Astrocyte of the spinal cord (primary cell): ENCODE data around the gene RAB11FIP4.
"Not testable (repeated sequence)": the region's sequence is repeated elsewhere in the genome, so short reads cannot be mapped to it uniquely, and the experiment has no call there.

Source experiments
- DNase-seq: peaks from one replicate; pipeline ENCODE4 v3.0.0; 2011; ENCODE audit warnings: low read depth, low spot score
- H3K4me3 ChIP-seq: 2 replicates; pipeline ENCODE4 v1.5.1; 2011; ENCODE audit warnings: low read depth, mild to moderate bottlenecking, low read length, moderate library complexity
- CTCF ChIP-seq: IDR thresholded peaks from 2 replicates; pipeline ENCODE4 v1.5.1; 2012; ENCODE audit warnings: low read depth, mild to moderate bottlenecking, low read length, inconsistent platforms
- in situ Hi-C: cut with HindIII; loops from 2 replicates; pipeline ENCODE4 v1.10.0; 2017; ENCODE audit warnings: low sequenced_read_pairs

RAB11FIP4 gene, protein sequence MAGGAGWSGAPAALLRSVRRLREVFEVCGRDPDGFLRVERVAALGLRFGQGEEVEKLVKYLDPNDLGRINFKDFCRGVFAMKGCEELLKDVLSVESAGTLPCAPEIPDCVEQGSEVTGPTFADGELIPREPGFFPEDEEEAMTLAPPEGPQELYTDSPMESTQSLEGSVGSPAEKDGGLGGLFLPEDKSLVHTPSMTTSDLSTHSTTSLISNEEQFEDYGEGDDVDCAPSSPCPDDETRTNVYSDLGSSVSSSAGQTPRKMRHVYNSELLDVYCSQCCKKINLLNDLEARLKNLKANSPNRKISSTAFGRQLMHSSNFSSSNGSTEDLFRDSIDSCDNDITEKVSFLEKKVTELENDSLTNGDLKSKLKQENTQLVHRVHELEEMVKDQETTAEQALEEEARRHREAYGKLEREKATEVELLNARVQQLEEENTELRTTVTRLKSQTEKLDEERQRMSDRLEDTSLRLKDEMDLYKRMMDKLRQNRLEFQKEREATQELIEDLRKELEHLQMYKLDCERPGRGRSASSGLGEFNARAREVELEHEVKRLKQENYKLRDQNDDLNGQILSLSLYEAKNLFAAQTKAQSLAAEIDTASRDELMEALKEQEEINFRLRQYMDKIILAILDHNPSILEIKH

DNA sequence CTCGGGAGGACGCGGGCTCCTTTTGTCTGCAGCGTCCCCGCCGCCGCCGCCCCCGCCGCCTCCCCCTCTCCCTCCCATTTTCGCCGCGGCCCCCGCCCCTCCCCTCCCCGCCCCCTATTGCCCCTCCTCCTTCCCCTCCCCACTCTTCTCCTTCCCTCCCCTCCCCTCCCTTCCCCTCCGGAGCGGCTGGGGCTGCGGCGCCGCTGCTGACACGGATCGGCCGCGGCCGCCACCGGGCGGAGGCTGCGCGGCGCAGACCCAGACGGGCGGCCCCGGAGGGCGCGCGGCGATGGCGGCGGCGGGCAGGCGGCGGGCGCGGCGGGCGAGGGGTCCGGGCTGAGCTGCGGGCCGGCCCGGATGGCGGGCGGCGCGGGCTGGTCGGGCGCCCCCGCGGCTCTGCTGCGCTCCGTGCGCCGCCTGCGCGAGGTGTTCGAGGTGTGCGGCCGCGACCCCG lies at the start of gene RAB11FIP4:
TSS of gene RAB11FIP4 (plus strand) at position 180 of the 454 bp plus-strand sequence. CDS start at position 358, 178 bp downstream.
- TF ChIP-seq CTCF = no peak
- DNase-seq = no peak
- in situ Hi-C loops = no loop called here
- peak within 1 kb of the TSS; percentile 24 for H3K4me3 ChIP-seq

DNA sequence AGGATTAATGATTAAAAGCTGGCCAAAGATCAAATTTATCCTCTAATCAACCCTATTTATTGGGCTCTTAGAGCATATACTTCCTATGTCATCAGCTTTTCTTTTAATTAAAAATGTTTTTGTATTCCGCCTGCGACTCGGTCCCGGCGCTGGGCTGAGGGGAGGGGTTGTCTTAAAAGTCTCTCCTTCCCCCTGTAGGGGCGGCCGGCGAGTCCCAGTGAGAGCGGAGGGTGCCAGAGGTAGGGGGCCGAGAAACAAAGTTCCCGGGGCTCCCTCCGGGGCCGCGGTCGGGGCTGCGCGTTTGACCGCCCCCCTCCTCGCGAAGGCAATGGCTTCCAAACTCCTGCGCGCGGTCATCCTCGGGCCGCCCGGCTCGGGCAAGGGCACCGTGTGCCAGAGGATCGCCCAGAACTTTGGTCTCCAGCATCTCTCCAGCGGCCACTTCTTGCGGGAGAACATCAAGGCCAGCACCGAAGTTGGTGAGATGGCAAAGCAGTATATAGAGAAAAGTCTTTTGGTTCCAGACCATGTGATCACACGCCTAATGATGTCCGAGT lies 46.2 kb upstream of the RAB11FIP4 start:
- in situ Hi-C loops, H3K4me3 ChIP-seq, DNase-seq: not testable (repeated sequence)

- no peak for DNase-seq
- H3K4me3 ChIP-seq = no peak overlapping the region
- no peak for TF ChIP-seq CTCF
- in situ Hi-C loops = no loop called here
These were observed 42.0 kb upstream of the RAB11FIP4 start for GRCh38 chr17:31349454-31349853.

DNA sequence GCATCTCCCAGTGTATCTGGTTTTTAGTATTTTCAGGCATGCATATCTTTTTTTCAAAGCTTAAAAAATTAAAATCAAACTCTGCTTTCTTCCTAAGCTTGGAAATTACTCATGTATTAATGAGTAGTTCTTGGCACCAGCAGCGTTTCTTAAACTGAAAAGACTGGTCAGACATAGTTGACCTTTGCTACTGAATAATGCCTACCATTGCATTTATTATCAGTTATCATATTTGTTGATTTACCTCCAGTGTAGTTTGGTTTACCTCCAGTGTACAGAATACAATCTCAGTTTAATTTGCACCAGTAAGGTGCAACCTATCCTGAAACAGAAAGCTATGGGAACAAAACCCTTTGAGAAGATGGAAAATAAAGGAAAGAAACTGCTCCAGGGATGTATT lies 35.5 kb upstream of the RAB11FIP4 start:
- TF ChIP-seq CTCF = no peak
- DNase-seq = no peak
- in situ Hi-C loops = no loop called here
- H3K4me3 ChIP-seq = no peak overlapping the region

- no peak for DNase-seq
- in situ Hi-C loops = no loop called here
- H3K4me3 ChIP-seq = no peak overlapping the region
- TF ChIP-seq CTCF = no peak
These were observed 34.4 kb upstream of the RAB11FIP4 start for GRCh38 chr17:31357091-31357490.

- H3K4me3 ChIP-seq = no peak overlapping the region
- no peak for TF ChIP-seq CTCF
- no peak for DNase-seq
- in situ Hi-C loops = no loop called here
These were observed 33.6 kb upstream of the RAB11FIP4 start for GRCh38 chr17:31357839-31358394.

DNA sequence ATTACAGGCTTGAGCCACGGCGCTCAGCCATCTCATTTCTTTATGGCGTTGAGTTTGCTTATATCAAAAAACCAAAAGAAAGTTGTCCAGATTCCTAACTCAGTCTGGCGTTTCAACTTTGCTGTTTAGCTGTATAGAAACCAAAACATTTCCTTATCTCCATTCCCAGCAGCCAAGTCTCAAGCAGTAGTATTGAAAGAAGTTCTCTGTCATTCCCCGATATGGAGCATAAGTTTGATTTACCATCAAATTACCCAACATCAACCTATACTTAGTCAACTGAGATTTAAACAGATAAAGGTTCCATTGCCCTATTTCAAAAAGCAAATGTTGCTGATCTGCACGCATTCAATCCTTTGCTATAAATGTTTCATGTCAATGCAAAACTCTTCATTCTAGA lies 27.5 kb upstream of the RAB11FIP4 start:
- H3K4me3 ChIP-seq = no peak overlapping the region
- in situ Hi-C loops = no loop called here
- no peak for DNase-seq
- no peak for TF ChIP-seq CTCF
